Measurements from ENCODE around the gene GRIP2.

GRCh38 chr3:14520149-14520548, 20.0 kb downstream of the GRIP2 start:
- TF ChIP-seq POLR2AphosphoS5 (IDR thresholded peaks at IDR 0.05; ENCODE audit: low read depth, low read length): no peak
- no peak for TF ChIP-seq POLR2A (IDR thresholded peaks at IDR 0.05; ENCODE audit: low read depth, low read length)
